Renal cortex interstitium (tissue), 3 donors: ENCODE results near the gene CALU. TPM values are rescaled to one million over a fixed set of nuclear protein-coding genes. Genes with fewer than 3 reads are reported as not detected.

ENCODE experiments used
- polyA plus RNA-seq, 3 donors: library from polyadenylated mRNA; unstranded; fragments of 120-200 nt; gene quantifications; one replicate each; pipeline ENCODE4 v1.2.1, GENCODE V29; 2013; ENCODE audit not compliant: insufficient read length in 3 of 3

The CALU gene
- polyA plus RNA-seq, 3 donors = 167 to 207 (median 204) TPM

Other genes with a start within 250 kb of the CALU start
- gene GARIN1A, start 67.1 kb upstream of the CALU start, polyA plus RNA-seq = 1 to 10 TPM; 2.4 to 4.3 (median 2.7) TPM
- 1 to 10 TPM; 1.0 to 1.7 (median 1.5) TPM for gene OPN1SW, start 36.4 kb downstream of the CALU start, polyA plus RNA-seq
- 10 to 100 TPM; 16.1 to 22.8 (median 22.5) TPM for gene CCDC136, start 52.6 kb downstream of the CALU start, polyA plus RNA-seq
- gene FLNC, start 91.0 kb downstream of the CALU start, polyA plus RNA-seq = 10 to 100 TPM; 11.2 to 23.6 (median 17.8) TPM
- 100 to 1,000 TPM; 224 to 261 (median 241) TPM for gene ATP6V1F, start 123.5 kb downstream of the CALU start, polyA plus RNA-seq
- gene KCP, start 171.3 kb downstream of the CALU start, polyA plus RNA-seq = 10 to 100 TPM; 15.0 to 32.4 (median 21.4) TPM
- 10 to 100 TPM in 1 of 3 donors, 1 to 10 TPM in 2; 7.3 to 10.3 (median 9.1) TPM for gene IRF5, start 198.6 kb downstream of the CALU start, polyA plus RNA-seq